ENCODE data around the gene TBL1Y.
"Not testable (repeated sequence)": the region's sequence is repeated elsewhere in the genome, so short reads cannot be mapped to it uniquely, and the experiment has no call there.

TBL1Y gene

DNA sequence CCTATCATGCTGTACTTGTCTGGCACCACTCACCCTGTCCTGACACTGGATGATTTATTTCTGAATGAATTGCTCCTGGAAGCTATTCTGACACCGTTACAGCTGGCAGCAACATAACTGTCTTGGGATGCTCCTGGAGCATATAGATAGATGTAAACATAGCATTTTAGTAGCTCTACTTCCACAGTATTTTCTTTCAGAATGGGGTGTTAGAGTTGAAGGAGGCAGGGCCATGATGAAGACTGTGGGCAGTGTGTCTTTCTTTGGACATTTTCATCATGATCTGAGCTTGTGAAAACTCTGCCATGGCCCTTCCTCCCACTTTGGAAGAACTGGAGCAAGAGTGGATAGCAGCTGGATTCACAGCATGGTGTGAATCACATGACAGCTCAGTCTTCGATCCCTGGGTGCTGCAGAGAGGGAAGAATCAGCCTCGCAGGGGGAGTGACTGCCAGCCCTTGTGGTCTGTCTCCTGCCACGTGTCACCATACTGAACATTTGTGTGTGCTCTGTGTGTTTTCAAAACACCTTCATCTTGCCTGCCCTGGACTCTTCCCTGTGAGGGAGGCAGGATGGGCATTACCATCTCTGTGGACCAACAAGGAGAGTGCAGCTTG, 61.9 kb downstream of the TBL1Y start:
- no peak for DNase-seq (ENCODE audit: low read depth)

DNA sequence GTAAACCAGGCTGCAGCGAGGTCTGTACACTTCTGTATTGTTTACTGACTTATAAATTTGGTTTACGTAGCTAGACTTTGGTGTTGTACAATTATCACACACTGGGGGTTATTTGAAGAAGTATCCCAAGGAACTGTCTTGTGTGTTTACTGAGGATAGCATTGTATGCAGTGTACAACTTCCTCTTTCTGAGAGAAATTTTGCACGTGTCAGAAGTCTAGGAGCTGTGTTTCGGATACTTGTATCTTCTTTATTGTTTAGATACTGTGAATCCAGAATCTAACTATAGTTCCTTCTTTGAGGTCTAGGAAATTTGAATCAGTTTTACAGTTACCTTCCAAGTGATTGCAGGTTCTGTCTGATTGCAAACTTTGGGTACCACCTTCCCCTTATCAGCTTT, 64.5 kb downstream of the TBL1Y start:
- DNase-seq (ENCODE audit: low read depth), result no peak

DNA sequence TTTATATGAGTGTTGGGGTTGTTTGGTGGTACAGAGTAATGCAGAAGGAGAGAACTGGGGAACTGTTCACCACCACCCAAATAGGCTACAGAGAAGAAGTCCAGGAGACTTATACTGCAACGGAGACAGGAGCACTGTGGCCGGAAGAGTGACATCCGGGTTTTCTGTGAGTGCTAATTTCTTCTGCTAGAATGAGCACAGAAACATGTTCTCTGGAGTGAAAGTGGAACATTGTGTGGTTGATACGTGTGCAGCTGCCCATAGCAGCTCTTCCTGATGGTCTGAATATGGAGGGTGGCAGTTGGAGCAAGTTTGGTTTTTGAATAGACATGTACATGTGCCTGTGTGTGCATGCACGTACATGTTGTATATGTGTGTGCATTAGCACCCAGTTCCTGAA, 67.3 kb downstream of the TBL1Y start:
- no peak for DNase-seq (ENCODE audit: low read depth)

DNA sequence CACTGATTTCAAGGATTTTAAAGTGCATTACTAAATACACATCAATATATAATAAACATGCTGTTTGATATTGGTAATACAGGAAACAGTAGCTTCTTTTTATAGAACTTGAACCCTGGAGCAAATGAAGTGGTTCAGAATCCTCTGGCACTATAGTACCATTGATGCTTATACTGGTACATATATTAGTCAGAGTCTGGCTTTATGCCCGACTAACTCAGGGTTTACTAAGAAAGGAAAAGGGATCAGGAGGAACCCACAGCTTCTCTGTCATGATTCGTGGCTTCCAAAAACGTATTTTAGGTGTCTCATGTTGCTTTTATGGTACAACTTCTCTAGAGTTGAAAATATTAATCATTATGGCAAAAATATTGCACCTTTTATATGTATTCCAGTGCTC, 72.7 kb downstream of the TBL1Y start:
- DNase-seq (ENCODE audit: low read depth), result no peak

DNA sequence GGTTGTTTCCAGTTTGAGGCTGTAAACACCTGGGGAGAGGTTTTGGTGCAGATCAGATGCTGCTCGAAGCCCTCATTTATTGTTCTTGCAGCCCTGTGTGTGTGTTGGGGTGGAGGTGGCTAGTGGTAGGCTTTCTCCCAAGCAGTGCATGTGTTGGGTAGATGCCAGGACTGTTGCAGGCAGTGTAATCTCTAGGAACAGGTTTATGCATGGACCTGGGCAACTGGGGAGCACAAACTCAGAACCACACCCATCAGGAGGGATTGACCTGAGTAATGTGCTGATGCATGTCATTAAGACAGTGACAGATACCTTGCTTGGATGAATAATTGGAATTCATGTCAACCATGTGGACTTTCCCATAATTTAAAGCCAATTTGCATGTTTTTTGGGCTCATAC, 77.3 kb downstream of the TBL1Y start:
- DNase-seq (ENCODE audit: low read depth), result no peak

DNA sequence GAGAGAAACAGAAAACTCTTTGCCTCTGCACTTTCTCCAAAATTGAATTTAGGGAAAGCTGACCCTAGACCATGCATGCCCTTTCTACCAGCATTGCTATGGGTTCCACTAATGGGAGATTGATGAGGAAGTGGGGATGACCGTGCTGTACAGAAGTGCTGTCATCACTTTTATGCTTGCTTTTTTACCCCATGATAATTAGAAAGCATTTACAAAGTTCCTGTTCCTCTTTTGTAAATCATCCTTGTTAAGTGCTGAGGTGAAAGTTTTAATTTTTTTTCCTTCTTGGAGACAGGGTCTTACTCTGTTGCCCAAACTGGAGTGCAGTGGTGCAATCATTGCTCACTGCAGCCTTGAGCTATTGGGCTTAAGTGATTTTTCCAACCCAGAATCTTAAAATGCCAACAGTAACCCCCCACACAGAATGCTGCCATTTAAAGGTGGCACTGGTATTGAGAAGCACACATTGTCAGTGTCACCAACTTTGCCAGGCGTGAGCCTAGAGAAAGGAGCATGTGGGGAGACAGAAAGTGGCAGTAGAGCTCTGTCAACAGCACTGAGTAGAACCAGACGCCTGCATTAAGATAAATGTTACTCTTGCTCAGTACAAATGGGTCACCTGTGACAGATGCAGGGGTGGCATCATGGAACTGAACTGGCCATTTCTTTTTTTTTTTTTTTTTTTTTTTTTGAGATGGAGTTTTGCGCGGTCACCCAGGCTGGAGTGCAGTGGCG, 79.6 kb downstream of the TBL1Y start:
- no peak for DNase-seq (ENCODE audit: low read depth)

DNA sequence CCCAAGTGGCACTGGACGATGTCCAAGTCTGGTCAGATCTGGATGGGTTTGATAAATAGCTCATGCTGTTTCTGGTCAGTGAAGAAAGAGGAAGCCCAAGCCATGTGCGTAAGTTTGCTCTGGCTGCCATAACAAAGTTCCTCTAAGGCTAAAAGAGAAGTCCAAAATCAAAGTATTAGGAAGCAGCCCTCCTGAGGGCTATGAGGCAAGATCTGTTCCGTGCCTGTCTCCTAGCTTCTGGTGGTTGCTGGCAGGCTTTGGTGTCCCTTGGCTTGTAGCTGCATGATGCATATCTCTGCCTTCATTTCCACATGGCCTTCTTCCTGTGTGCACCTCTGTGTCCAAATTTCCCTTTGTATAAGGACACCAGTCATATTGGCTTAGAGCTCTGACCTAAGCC, 81.5 kb downstream of the TBL1Y start:
- DNase-seq (ENCODE audit: low read depth), result no peak

DNA sequence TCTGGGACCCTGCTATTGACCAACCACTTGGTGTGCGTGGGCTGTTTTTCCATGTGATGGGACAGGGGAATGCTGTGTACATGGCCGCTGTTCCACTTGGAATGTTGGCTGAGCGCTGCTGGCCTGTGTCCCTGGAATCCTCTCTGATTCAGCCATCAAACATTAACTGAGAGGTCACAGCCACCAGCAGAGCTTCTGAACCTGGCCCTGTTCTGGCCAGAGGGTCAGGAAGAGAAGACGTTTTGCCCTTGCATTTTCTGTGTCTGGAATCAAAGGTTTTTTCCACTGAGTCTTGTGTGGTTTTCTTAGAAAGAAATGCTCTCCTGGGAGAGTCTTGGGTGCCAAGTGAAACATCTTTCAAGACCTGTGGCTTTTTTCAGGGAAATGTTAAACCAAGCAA, 85.5 kb downstream of the TBL1Y start:
- no peak for DNase-seq (ENCODE audit: low read depth)

DNA sequence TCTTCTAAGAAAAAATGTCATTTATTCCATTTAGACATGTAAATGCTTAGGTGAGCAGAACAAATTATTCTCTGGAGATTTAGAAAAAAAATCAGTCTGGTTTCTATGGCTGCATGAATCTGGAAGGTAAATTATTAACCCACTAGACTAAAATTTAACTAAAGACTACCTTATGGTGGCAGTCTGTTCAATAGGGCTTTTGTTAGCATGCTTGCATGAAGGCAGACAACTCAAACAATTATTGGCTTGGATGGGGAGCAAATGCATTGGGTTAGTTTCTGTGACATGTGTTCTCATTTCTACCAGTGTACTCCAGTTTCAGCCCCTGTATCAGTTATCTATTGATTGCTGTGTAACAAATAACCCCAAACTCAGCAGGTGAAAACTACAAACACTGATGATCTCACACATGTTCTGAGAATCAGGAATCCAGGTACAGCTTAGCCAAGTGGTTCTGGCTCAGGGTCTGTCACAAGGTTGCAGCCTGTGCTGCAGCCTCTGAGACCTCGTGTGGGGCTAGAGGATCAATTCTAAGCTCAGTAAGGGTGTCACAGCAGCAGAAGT, 87.1 kb downstream of the TBL1Y start:
- no peak for DNase-seq (ENCODE audit: low read depth)

DNA sequence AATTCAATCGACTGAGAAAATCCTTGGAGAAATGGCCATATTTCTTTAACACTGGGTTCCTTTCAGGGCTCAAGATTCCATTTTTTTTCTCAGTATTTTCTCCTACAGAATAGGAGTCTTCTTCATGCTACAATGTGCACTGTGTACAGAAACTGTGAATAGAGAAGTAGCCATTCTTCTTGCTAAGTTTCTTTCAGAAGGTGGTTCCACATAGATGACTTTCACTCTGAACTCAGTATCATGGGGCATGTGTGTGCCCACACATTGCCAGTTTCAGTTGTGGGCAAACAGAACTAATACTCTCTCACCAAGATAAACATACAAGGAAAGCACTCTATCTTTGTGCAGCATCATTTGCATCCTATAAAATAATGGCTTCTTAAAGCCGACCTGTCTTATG, 89.4 kb downstream of the TBL1Y start:
- no peak for DNase-seq (ENCODE audit: low read depth)

DNA sequence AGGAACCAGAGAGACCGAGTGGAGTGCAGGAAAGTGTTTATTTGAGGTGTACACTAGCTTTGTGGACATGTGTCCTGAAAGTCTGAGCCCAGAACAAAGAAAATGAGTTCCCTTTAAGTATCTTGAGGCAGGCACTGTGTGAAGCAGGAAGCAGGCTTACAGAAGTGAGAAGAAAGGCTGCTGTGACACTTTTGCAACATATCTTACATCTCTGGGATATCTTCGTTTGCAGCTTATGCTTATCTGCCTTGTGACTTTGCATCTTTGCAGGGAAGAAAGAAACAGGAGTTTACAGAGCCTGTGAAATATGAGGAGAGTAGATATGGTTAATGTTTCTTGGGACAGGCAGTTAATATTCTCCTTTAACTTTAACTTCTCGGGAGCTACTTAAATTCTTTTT, 92.1 kb downstream of the TBL1Y start:
- no peak for DNase-seq (ENCODE audit: low read depth)

DNA sequence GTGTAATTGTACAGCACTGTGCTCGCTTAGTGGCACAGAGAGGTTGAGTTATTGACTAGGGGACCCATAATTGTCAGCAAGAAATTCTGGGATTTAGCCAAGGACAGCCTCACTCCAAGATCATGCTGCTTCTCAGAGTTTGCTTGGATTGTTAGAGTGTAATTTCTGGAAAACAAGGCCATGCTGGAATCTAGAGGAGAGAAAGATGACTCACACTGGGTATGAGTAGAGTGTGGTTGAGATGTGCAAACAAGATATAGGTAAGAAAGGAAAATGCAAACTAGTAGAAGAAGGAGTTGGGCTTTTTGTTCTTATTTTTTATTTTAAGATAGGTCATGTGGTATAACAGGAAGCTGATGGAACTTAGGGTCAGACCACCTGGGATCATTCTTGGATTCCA, 97.4 kb downstream of the TBL1Y start:
- no peak for DNase-seq (ENCODE audit: low read depth)

DNA sequence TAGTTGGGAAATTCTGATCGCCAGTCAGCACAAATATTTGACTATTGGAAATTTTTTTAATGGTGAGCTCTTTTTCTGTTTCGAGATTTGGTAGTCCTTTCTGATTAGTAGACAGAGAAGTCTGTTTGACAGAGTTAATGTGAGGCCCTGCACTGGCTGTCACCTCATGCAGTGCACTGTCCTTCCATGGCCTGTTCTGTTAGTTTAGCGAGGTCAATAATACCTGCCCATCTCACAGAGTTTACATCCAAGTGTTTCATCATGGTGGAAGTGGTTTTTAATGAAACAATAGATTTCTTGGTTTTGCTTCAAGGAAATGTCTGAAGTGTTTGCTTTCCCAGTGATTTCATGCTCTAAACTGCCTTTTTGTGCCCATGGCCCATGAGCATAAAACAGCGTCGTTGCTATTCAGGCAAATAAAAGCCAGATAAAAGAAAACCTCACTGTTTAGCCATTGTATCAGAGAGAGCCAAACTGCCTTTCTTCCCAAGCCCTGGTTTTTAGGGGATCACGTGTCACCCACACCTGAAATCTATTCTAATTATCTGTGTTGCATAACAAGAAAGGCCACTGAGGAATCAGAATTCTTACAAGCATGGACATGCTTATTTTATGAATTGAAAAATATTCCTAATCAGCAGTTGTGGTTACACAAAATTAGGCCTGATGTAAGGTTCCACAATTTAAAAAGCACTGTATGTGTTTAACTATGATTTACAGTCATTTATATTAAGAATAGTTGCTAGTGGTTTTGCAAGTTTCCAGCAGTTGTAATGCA, 98.3 kb downstream of the TBL1Y start:
- DNase-seq (ENCODE audit: low read depth), result no peak

DNA sequence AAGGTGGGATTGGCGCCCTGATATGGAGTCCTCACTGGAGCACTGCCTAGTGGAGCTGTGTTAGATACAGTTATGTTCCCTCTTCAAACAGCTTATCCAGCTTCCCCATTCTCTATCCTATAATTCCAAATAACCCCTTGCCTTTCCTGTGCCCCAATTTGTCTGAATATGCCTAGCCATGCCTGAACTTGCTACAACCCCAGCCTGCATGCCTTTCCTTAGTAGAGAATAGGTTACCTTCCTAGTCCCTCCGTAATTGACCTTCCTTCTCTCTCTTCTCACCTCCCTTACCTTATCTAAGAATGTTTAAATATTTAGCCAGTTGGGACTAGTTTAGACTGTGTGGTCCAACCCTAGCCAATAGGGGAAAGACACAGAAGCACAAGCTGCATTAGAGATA, 102.6 kb downstream of the TBL1Y start:
- DNase-seq (ENCODE audit: low read depth), result no peak

DNA sequence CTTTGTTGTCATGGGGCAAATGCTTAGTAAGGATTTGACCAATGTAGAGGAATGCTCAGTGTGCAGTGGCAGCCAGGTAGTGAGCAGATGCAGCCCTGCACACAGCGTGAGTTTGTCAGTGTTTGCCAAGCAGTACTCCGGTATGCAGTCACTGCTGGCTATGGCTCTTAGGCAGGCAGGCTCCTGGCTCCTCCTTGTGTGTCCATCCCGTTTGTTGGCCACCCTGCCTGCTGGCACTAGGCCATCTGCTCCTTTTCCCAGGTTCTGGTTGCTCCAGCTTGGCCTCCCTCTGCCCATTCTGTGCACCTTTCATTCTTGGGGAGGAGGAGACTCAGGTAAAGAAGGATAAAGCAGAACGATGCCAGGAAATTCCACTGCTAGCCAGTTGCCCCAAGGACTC, 106.0 kb downstream of the TBL1Y start:
- no peak for DNase-seq (ENCODE audit: low read depth)

DNA sequence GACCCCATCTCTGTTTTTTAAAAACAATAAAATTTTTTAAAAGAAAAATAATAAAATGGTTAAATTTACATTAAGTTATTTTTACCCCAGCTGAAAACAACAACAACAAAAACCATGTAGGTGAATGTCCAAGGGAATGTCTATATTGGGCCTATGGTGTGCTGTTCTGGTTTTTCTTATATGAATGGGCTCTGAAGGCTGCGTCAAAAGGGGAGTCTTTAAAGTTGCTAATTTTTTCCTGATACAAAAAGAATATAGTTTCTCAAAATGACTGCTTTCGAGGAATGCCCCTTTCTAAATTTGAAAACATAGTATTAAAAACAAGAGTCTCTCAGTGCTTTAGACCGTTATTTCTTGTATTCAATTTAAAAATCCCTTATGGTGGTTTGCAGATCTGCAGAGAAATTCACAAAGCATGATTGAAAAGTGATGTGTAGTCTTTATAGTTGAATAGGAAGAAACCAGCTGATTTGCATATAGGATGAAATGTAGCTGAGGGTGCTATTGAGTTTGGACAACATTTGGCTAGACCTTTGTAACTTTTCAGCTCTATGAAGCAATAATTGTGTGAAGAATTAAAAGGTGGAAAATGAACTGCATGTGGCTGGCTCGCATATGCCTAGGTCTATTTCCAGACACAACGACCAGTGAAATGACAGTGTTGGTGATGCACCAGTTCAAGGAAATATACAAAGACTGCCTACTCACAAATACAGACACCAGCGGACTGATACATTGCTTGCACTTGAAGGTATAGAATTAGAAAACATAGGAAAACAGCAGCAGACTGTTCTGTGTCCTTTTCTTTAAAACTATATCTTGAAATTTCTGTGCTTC, 107.0 kb downstream of the TBL1Y start:
- no peak for DNase-seq (ENCODE audit: low read depth)

DNA sequence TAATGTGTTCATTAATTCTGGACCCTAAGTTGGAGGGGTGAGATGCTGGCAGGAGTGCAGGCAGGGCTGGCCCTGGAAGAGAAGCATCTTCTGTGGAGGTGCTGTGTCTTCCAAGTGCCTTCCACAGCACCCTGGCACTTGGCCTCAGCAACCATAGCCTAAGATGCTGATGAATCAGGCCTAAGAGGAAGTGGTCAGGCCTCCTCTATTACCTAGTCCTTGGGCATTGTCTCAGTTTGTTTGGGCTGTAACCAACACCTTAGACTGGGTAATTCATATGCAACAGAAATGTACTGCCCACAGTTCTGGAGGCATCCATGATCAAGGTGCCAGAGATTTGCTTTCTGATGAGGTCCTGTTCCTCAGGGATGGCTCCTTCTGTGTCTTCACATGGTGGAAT, 128.5 kb downstream of the TBL1Y start:
- DNase-seq (ENCODE audit: low read depth), result no peak

DNA sequence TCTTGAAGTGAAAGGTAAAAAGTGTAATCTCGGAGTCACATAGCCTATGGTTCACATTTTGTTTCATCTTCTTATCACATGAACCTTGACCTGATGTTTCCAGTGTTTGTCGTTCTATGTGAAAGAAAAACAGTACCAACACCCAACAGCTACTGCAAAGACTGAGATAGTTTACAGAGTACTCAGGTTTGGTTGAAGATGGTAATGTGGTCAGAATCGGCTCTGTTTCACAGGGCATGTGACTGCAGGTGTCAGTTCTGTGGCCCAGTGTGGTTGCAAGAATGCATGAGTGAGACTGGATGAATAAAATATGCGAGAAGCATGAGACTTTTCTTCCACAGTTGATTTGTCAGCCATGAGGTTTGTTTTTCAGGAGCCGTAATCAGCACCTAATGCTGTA, 130.2 kb downstream of the TBL1Y start:
- DNase-seq (ENCODE audit: low read depth), result no peak

DNA sequence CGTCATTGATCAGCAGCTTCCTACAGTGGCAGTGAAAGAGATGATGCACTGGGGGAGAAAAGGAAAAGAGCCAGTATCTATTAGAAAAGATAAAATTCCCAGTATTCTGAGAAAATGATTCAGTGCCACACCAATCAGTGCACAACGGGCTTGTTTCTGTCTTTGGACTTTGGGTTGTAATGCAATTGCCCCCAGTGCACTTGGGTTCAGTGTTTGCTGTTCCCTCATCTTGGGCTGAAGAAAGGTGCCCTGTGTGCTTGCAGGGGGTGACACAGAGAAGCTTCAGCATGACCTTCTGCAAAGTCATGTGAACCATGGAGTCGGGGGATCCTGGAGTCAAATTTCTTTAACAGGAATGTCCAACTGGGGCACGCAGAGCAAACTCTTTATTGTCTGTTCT, 131.5 kb downstream of the TBL1Y start:
- no peak for DNase-seq (ENCODE audit: low read depth)

DNA sequence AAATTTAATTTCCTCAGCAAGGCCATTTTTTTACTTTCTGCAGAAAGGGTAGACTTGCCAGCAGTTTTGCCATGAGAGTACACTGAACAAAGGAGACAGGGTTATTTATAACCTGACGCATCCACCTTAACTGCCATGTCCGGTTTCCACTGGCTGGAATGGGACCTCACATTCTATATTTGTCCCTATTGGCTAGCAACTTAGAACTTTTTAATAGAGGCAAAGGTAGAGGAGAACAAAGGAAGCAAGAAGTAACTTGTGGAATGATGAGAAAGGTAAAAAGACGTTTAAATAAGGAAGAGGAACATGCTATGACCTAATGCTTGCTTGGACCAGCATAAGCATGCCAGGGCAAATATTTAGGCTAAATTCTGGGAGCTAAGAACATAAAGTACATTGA, 142.0 kb downstream of the TBL1Y start:
- DNase-seq (ENCODE audit: low read depth), result not testable (repeated sequence)

DNA sequence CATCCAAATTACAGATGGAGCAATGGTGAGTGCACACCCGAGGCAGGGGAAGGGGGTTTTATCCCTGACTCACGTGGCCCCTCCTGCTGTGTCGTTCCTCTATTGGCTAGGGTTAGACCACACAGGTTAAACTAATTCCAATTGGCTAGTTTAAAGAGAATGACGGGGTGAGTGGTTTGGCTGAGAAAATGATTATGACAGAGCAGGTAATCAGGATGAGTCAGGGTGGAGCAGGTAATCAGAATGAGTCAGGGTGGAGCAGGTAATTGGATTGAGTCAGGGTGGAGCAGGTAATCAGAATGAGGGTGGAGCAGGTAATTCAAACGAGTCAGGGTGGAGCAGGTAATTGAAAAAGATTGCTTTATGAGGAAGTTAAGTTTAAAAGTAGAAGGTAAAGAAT, 146.4 kb downstream of the TBL1Y start:
- DNase-seq (ENCODE audit: low read depth), result no peak

DNA sequence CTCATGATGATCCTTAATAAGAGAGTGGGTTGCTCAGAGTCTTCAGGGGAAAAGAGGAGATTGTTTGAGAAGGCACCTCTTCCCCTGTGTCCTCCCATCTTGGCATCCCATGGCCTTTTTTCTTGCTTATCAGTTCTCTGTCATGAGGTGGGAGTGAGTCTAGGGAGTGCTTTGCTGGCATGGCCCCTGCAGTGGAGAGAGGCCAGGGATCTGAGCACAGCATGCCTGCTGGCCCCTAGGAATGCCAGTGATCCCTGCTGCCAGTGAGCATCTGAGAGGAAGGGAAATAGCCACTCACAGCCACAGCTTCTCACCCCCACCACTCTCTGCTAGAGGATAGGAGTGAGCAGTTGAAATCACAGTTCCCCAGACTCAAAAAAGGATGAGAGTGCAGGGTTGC, 168.2 kb downstream of the TBL1Y start:
- DNase-seq (ENCODE audit: low read depth), result no peak
